Duodenal mucosa (tissue), 2 donors: ENCODE measurements around the gene SLC16A3.
"Not testable (repeated sequence)": the region's sequence is repeated elsewhere in the genome, so short reads cannot be mapped to it uniquely, and the experiment has no call there.

Experiments used
- H3K27ac ChIP-seq: one replicate; pipeline ENCODE4 v1.7.0; 2013; ENCODE audit warnings: low read depth, low read length
- H3K27me3 ChIP-seq, 2 donors: one replicate each; pipeline ENCODE4 v1.7.0; 2013; ENCODE audit warnings: low read length in 2 of 2, control low read depth in 1 of 2; ENCODE audit not compliant: insufficient read depth in 2 of 2, control insufficient read depth in 1 of 2
- H3K36me3 ChIP-seq, 2 donors: one replicate each; pipeline ENCODE4 v1.7.0; 2013; ENCODE audit warnings: low read length in 2 of 2, control low read depth in 1 of 2; ENCODE audit not compliant: insufficient read depth in 2 of 2, control insufficient read depth in 1 of 2
- H3K4me1 ChIP-seq, 2 donors: one replicate each; pipeline ENCODE4 v1.7.0; 2013; ENCODE audit warnings: low read length in 2 of 2, control low read depth in 1 of 2; ENCODE audit not compliant: insufficient read depth in 2 of 2, control insufficient read depth in 1 of 2
- H3K4me3 ChIP-seq, 2 donors: one replicate each; pipeline ENCODE4 v1.7.0; 2013; ENCODE audit warnings: low read length in 2 of 2, low read depth in 1 of 2
- H3K9ac ChIP-seq, 2 donors: one replicate each; pipeline ENCODE4 v1.7.0; 2013; ENCODE audit warnings: low read length in 2 of 2, low read depth in 1 of 2
- H3K9me3 ChIP-seq, 2 donors: one replicate each; pipeline ENCODE4 v1.7.0; 2013; ENCODE audit warnings: low read length in 2 of 2, control low read depth in 1 of 2; ENCODE audit not compliant: control insufficient read depth in 1 of 2

Gene SLC16A3

GRCh38 chr17:82247182-82247823, 18.5 kb downstream of the SLC16A3 start:
- Histone ChIP-seq H3K4me1 (peaks cover 13 to 22% of the 10 kb centered on the region in 2 donors), H3K9me3 (no peaks in the 10 kb centered on the region), H3K9ac (no peak overlapping the region), H3K4me3 (no peak overlapping the region), H3K36me3 (peaks cover 72 to 100% of the 10 kb centered on the region in 2 donors), H3K27ac (peak overlapping the region; percentile 51), H3K27me3 (no peaks in the 10 kb centered on the region)

- H3K36me3 ChIP-seq = peaks cover 74 to 100% of the 10 kb centered on the region in 2 donors
- no peak overlapping the region for H3K9ac ChIP-seq
- H3K4me1 ChIP-seq = peaks cover 5 to 14% of the 10 kb centered on the region in 2 donors
Measured at GRCh38 chr17:82247856-82248671, 19.2 kb downstream of the SLC16A3 start.

DNA sequence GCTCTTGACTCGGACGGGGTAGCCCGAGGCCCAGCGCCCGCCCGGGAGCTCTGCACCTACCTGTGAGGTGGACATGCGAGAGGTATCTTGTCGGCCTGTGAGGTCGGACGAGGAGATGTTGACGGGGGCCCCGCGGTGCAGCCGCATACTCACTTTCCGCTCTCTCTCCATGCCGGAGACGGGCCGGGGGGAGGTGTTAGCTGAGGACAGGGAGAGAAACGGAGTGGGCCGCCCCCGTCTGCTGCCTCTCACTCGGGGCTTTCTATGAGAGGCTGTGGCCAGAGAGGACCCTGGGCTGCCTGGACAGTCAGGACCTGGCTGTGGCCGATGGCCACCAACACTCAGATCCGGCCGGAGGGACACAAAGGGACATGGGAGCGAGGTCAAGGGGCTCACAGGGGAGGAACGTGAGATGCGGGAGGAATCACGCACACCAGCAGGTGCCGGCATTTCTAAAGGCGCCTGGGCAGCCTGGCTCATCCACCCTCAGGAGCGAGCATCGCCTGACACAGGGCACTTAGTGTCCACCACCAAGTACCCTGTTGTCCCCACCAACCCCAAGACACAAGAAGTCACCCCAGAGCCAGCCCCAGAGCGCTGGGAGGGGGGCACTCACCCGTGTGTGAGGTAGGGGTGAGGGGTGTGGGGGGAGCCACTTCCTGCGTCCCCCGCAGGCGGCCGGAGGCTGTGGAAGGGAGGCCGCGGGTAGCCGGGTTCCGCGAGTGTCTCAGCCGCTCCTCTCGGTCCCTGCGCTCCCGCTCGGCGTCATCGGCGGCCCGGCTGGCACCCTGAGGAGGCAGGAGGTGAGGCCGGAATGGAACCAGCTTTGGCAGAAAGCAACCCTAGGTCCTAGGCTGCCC, 20.2 kb downstream of the SLC16A3 start:
- peaks cover 69 to 96% of the 10 kb centered on the region in 2 donors for H3K36me3 ChIP-seq
- H3K27ac ChIP-seq = no peak overlapping the region
- peaks cover 0 to 6% of the 10 kb centered on the region in 2 donors for H3K4me1 ChIP-seq
- no peak overlapping the region for H3K4me3 ChIP-seq
- H3K27me3 ChIP-seq = no peaks in the 10 kb centered on the region
- no peak overlapping the region for H3K9ac ChIP-seq
- no peaks in the 10 kb centered on the region for H3K9me3 ChIP-seq

More at GRCh38 chr17:82247856-82248671, 19.2 kb downstream of the SLC16A3 start:
- no peak overlapping the region for H3K27ac ChIP-seq
- H3K9me3 ChIP-seq = no peaks in the 10 kb centered on the region
- H3K4me3 ChIP-seq = no peak overlapping the region
- H3K27me3 ChIP-seq = no peaks in the 10 kb centered on the region

- Histone ChIP-seq H3K27me3 (no peaks in the 10 kb centered on the region), H3K36me3 (peaks cover 60 to 87% of the 10 kb centered on the region in 2 donors), H3K4me1 (peaks cover 0 to 6% of the 10 kb centered on the region in 2 donors), H3K4me3 (no peak overlapping the region), H3K9me3 (no peaks in the 10 kb centered on the region), H3K27ac (no peak overlapping the region), H3K9ac (no peak overlapping the region)
Measured at GRCh38 chr17:82249896-82250581, 21.2 kb downstream of the SLC16A3 start.

DNA sequence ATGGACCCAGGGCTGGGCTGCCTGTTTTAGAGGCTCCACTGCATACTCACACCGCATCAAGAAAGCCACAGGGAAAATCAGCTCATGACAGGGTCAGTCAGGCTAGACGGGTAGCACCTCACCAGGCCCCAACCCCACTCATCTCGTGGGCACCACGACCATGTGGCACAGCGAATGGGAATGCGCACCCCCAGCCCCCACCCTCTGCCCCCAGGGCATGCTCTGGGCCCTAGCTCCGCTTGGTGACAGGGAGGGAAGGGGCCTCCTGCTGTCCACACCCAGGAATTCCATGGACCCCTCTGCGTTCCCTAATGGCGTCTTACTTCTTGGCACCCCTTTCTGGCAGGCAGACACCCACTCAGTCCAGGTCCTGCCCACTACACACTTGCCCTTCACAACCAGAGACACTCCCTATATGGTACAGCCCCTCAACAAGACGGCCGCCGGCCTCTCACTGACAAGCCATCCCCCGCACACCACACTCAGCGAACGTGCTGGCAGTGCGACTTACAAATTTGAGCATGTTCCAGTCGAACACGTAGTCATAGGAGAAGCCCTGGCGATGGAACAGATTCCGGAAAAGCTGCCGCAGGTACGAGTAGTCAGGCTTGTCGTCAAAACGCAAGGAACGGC, 22.1 kb downstream of the SLC16A3 start:
- Histone ChIP-seq H3K36me3 (peaks cover 58 to 87% of the 10 kb centered on the region in 2 donors), H3K4me3 (no peak overlapping the region), H3K9ac (no peak overlapping the region), H3K4me1 (peaks cover 0 to 6% of the 10 kb centered on the region in 2 donors), H3K27me3 (no peaks in the 10 kb centered on the region), H3K27ac (no peak overlapping the region), H3K9me3 (no peaks in the 10 kb centered on the region)

- Histone ChIP-seq H3K27ac (no peak overlapping the region), H3K4me3 (no peak overlapping the region), H3K9ac (no peak overlapping the region), H3K27me3 (no peaks in the 10 kb centered on the region), H3K36me3 (peaks cover 56 to 86% of the 10 kb centered on the region in 2 donors), H3K4me1 (no peaks in the 10 kb centered on the region), H3K9me3 (no peaks in the 10 kb centered on the region)
Measured at GRCh38 chr17:82252511-82253178, 23.8 kb downstream of the SLC16A3 start.

GRCh38 chr17:82253179-82253544, 24.3 kb downstream of the SLC16A3 start:
- no peak overlapping the region for H3K9ac ChIP-seq
- peaks cover 51 to 84% of the 10 kb centered on the region in 2 donors for H3K36me3 ChIP-seq
- H3K4me1 ChIP-seq = no peaks in the 10 kb centered on the region
- H3K4me3 ChIP-seq = no peak overlapping the region
- no peaks in the 10 kb centered on the region for H3K27me3 ChIP-seq
- no peaks in the 10 kb centered on the region for H3K9me3 ChIP-seq
- H3K27ac ChIP-seq = no peak overlapping the region

DNA sequence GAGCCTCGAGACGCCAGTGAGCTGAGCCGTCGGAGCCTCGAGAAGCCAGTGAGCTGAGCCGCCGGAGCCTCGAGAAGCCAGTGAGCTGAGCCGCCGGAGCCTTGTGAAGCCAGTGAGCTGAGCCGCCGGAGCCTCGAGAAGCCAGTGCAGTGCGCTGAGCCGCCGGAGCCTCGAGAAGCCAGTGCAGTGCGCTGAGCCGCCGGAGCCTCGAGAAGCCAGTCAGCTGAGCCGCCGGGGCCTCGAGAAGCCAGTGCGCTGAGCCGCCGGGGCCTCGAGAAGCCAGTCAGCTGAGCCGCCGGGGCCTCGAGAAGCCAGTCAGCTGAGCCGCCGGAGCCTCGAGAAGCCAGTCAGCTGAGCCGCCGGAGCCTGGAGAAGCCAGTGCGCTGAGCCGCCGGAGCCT, 25.3 kb downstream of the SLC16A3 start:
- not testable (repeated sequence) for H3K27ac ChIP-seq, H3K9ac ChIP-seq, H3K4me1 ChIP-seq, H3K4me3 ChIP-seq, H3K27me3 ChIP-seq, H3K9me3 ChIP-seq
- peaks cover 44 to 82% of the 10 kb centered on the region in 2 donors for H3K36me3 ChIP-seq

DNA sequence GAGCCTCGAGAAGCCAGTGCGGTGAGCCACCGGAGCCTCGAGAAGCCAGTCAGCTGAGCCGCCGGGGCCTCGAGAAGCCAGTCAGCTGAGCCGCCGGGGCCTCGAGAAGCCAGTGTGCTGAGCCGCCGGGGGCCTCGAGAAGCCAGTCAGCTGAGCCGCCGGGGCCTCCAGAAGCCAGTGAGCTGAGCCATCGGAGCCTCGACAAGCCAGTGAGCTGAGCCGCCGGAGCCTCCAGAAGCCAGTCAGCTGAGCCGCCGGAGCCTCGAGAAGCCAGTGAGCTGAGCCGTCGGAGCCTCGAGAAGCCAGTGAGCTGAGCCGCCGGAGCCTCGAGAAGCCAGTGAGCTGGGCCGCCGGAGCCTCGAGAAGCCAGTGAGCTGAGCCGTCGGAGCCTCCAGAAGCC, 25.9 kb downstream of the SLC16A3 start:
- H3K36me3 ChIP-seq = peaks cover 48 to 82% of the 10 kb centered on the region in 2 donors
- H3K9ac ChIP-seq, H3K9me3 ChIP-seq, H3K27ac ChIP-seq, H3K4me1 ChIP-seq, H3K27me3 ChIP-seq, H3K4me3 ChIP-seq: not testable (repeated sequence)
